ENCODE results near the gene BRINP1.

Gene BRINP1

GRCh38 chr9:119167876-119168275, 201.4 kb downstream of the BRINP1 start:
- TF ChIP-seq CTCF (conservative IDR thresholded peaks at IDR 0.05; ENCODE audit: control insufficient read depth, insufficient read depth, low read depth, low read length), result no peak
- DNase-seq (ENCODE audit: low read depth), result no peak
- no peak overlapping the region for H3K4me3 ChIP-seq (ENCODE audit: control insufficient read depth, low read depth, low read length)

GRCh38 chr9:119167267-119167666, 202.0 kb downstream of the BRINP1 start:
- no peak for DNase-seq (ENCODE audit: low read depth)
- no peak for TF ChIP-seq CTCF (conservative IDR thresholded peaks at IDR 0.05; ENCODE audit: control insufficient read depth, insufficient read depth, low read depth, low read length)
- no peak overlapping the region for H3K4me3 ChIP-seq (ENCODE audit: control insufficient read depth, low read depth, low read length)

- TF ChIP-seq CTCF (conservative IDR thresholded peaks at IDR 0.05; ENCODE audit: control insufficient read depth, insufficient read depth, low read depth, low read length), result no peak
- no peak overlapping the region for H3K4me3 ChIP-seq (ENCODE audit: control insufficient read depth, low read depth, low read length)
- DNase-seq (ENCODE audit: low read depth), result no peak
Measured at GRCh38 chr9:119166096-119166495, 203.1 kb downstream of the BRINP1 start.

- no peak for TF ChIP-seq CTCF (conservative IDR thresholded peaks at IDR 0.05; ENCODE audit: control insufficient read depth, insufficient read depth, low read depth, low read length)
- no peak overlapping the region for H3K4me3 ChIP-seq (ENCODE audit: control insufficient read depth, low read depth, low read length)
- no peak for DNase-seq (ENCODE audit: low read depth)
Measured at GRCh38 chr9:119165131-119165530, 204.1 kb downstream of the BRINP1 start.

GRCh38 chr9:119164716-119165115, 204.5 kb downstream of the BRINP1 start:
- DNase-seq (ENCODE audit: low read depth), result no peak
- TF ChIP-seq CTCF (conservative IDR thresholded peaks at IDR 0.05; ENCODE audit: control insufficient read depth, insufficient read depth, low read depth, low read length), result no peak

GRCh38 chr9:119160551-119160950, 208.7 kb downstream of the BRINP1 start:
- no peak for DNase-seq (ENCODE audit: low read depth)
- H3K4me3 ChIP-seq (ENCODE audit: control insufficient read depth, low read depth, low read length), result no peak overlapping the region
- TF ChIP-seq CTCF (conservative IDR thresholded peaks at IDR 0.05; ENCODE audit: control insufficient read depth, insufficient read depth, low read depth, low read length), result no peak

More at GRCh38 chr9:119164716-119165115, 204.5 kb downstream of the BRINP1 start:
- H3K4me3 ChIP-seq (ENCODE audit: control insufficient read depth, low read depth, low read length), result no peak overlapping the region

GRCh38 chr9:119159386-119159785, 209.8 kb downstream of the BRINP1 start:
- no peak overlapping the region for H3K4me3 ChIP-seq (ENCODE audit: control insufficient read depth, low read depth, low read length)
- no peak for DNase-seq (ENCODE audit: low read depth)
- no peak for TF ChIP-seq CTCF (conservative IDR thresholded peaks at IDR 0.05; ENCODE audit: control insufficient read depth, insufficient read depth, low read depth, low read length)

Data from fibroblast of mammary gland (primary cell).